ENCODE results near the gene SLC9A9. TPM values are rescaled to one million over a fixed set of nuclear protein-coding genes. Genes with fewer than 3 reads are reported as not detected.

The SLC9A9 gene
- total RNA-seq, 1 donor from 2014 or later: 11.4 TPM

DNA sequence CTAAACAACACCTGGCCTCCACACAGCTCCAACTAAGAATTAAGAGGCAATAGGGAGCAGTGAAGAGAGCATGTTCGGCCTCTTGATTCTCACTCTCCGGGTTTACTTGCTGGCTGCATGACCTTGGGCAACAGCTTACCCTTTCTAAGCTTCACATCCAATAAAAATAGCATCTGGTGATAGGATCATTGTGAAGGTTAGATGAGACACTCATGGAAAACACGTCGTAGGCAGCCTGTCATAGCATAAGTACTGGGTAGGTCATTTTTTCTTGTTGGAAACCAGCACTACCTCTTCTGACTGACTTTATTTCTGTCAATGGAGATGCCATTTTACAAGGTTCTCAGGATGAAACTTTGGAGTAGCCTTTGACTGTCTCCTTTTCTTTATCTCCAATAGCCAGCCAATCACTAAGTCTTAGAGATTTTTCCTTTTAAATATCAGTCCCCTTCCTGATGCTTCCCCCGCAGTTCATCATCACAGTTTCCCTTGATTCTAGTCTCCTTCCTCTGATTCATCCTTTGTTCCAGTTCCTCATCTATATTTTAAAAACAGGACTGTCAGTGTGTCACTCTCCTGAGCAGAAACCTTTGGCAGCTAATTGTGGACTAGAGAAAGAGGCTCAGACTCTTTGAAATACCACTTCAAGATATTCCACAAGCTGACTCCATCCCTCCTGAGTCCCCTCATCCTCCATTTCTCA, 271.5 kb downstream of the SLC9A9 start:
- TF ChIP-seq, protein P1, sequence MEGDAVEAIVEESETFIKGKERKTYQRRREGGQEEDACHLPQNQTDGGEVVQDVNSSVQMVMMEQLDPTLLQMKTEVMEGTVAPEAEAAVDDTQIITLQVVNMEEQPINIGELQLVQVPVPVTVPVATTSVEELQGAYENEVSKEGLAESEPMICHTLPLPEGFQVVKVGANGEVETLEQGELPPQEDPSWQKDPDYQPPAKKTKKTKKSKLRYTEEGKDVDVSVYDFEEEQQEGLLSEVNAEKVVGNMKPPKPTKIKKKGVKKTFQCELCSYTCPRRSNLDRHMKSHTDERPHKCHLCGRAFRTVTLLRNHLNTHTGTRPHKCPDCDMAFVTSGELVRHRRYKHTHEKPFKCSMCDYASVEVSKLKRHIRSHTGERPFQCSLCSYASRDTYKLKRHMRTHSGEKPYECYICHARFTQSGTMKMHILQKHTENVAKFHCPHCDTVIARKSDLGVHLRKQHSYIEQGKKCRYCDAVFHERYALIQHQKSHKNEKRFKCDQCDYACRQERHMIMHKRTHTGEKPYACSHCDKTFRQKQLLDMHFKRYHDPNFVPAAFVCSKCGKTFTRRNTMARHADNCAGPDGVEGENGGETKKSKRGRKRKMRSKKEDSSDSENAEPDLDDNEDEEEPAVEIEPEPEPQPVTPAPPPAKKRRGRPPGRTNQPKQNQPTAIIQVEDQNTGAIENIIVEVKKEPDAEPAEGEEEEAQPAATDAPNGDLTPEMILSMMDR (IDR thresholded peaks at IDR 0.05; ENCODE audit: partially characterized antibody, unreplicated experiment): no peak
- Mint-ChIP-seq H3K9me3 (ENCODE audit: unreplicated experiment) (peaks cover 2% of the 10 kb centered on the region), H3K27ac (ENCODE audit: unreplicated experiment) (no peak overlapping the region), H3K4me1 (ENCODE audit: low read depth, unreplicated experiment) (peaks cover 9% of the 10 kb centered on the region), H3K4me3 (ENCODE audit: unreplicated experiment) (no peak overlapping the region), H3K27me3 (ENCODE audit: unreplicated experiment) (peaks cover 5% of the 10 kb centered on the region), H3K36me3 (ENCODE audit: unreplicated experiment) (no peaks in the 10 kb centered on the region)
- DNase-seq: no peak

DNA sequence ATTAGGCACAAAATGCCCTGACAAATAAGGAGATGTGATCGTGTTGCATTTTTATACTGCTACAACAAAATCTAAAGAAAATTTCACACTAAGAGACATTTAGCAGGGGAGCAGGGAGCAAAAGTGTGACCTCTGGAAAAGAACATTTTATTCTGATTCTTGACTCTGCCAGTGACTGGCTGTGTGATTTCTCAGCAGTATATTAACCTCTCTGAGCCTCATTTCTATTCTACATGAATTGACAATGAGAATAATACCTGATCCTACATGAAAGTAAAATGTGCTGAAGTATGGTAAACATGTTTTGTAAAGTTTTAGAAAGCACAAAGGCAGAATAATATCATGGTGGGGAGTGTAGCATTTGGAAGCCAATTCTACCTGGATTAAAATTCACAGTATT, 273.3 kb downstream of the SLC9A9 start:
- TF ChIP-seq, protein P1 (IDR thresholded peaks at IDR 0.05; ENCODE audit: partially characterized antibody, unreplicated experiment): no peak
- DNase-seq: no peak
- H3K4me1 Mint-ChIP-seq (ENCODE audit: low read depth, unreplicated experiment): peaks cover 9% of the 10 kb centered on the region
- peaks cover 5% of the 10 kb centered on the region for H3K27me3 Mint-ChIP-seq (ENCODE audit: unreplicated experiment)
- no peak overlapping the region for H3K27ac Mint-ChIP-seq (ENCODE audit: unreplicated experiment)
- peaks cover 2% of the 10 kb centered on the region for H3K9me3 Mint-ChIP-seq (ENCODE audit: unreplicated experiment)
- no peak overlapping the region for H3K4me3 Mint-ChIP-seq (ENCODE audit: unreplicated experiment)
- H3K36me3 Mint-ChIP-seq (ENCODE audit: unreplicated experiment): no peaks in the 10 kb centered on the region

DNA sequence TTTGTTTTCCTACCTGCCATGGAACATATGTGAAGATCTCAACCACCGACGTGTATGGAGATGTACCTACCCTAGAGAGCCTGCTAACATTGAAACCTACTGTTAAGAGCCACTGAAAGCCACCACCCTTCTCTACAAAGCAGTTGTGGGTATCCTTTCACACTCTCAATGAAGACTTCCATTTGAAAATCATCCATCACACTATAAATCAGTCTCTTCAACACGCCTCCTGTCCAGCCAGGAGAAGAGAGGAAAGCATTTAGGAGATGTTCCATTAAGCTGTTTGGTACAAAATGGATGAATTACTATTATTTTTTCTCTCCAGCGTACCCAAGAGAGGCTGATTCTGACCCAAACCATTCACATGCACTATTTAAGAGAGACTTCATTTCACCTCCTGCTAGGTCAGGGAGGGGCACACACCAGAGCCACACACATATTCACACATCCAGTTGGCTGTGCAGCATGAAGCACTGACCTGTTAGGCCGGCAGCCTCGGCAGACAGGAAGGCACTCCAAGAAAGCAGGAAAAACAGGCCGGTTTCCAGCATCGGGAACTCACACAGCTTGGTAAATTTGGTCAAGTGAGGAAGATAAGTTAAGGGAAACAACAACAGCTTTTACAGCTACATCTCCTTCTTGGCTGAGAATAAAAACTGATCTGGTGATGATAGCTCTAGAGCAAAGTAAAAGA, 274.5 kb downstream of the SLC9A9 start:
- TF ChIP-seq, protein P1 (IDR thresholded peaks at IDR 0.05; ENCODE audit: partially characterized antibody, unreplicated experiment): no peak
- no peak for DNase-seq
- H3K4me1 Mint-ChIP-seq (ENCODE audit: low read depth, unreplicated experiment): peaks cover 5% of the 10 kb centered on the region
- H3K36me3 Mint-ChIP-seq (ENCODE audit: unreplicated experiment): no peaks in the 10 kb centered on the region
- H3K4me3 Mint-ChIP-seq (ENCODE audit: unreplicated experiment): no peak overlapping the region
- H3K27me3 Mint-ChIP-seq (ENCODE audit: unreplicated experiment): peaks cover 3% of the 10 kb centered on the region
- no peak overlapping the region for H3K27ac Mint-ChIP-seq (ENCODE audit: unreplicated experiment)
- peaks cover 2% of the 10 kb centered on the region for H3K9me3 Mint-ChIP-seq (ENCODE audit: unreplicated experiment)

DNA sequence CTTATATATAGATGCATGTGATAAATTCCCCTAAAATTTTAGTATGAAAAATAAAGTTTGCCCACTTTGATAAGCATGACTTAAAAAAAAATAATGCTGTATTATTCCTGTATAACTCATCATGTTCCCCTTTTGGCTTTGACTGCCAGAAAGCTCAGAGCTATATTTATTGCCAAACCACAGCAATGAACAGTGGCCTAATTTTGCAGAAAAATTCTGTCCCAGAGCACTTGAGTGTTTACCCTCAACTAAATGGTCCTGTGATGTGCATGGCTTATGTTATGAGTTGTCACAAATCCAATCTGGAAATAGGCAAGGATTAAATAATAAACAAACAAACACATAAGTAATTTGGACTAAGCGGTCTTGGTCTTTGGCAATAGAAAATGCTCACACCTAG, 276.7 kb downstream of the SLC9A9 start:
- Mint-ChIP-seq H3K4me1 (ENCODE audit: low read depth, unreplicated experiment) (no peaks in the 10 kb centered on the region), H3K27me3 (ENCODE audit: unreplicated experiment) (no peaks in the 10 kb centered on the region)
- no peak for DNase-seq

More for the DNA sequence above, 276.7 kb downstream of the SLC9A9 start:
- H3K36me3 Mint-ChIP-seq (ENCODE audit: unreplicated experiment): no peaks in the 10 kb centered on the region
- H3K4me3 Mint-ChIP-seq (ENCODE audit: unreplicated experiment): no peak overlapping the region
- H3K27ac Mint-ChIP-seq (ENCODE audit: unreplicated experiment): no peak overlapping the region
- TF ChIP-seq, protein P1 (IDR thresholded peaks at IDR 0.05; ENCODE audit: partially characterized antibody, unreplicated experiment): no peak
- no peaks in the 10 kb centered on the region for H3K9me3 Mint-ChIP-seq (ENCODE audit: unreplicated experiment)

Measured in glutamatergic neuron (in vitro differentiated cells).